ENCODE measurements around the gene WNK4.
"Not testable (repeated sequence)": the region's sequence is repeated elsewhere in the genome, so short reads cannot be mapped to it uniquely, and the experiment has no call there.

WNK4 gene

DNA sequence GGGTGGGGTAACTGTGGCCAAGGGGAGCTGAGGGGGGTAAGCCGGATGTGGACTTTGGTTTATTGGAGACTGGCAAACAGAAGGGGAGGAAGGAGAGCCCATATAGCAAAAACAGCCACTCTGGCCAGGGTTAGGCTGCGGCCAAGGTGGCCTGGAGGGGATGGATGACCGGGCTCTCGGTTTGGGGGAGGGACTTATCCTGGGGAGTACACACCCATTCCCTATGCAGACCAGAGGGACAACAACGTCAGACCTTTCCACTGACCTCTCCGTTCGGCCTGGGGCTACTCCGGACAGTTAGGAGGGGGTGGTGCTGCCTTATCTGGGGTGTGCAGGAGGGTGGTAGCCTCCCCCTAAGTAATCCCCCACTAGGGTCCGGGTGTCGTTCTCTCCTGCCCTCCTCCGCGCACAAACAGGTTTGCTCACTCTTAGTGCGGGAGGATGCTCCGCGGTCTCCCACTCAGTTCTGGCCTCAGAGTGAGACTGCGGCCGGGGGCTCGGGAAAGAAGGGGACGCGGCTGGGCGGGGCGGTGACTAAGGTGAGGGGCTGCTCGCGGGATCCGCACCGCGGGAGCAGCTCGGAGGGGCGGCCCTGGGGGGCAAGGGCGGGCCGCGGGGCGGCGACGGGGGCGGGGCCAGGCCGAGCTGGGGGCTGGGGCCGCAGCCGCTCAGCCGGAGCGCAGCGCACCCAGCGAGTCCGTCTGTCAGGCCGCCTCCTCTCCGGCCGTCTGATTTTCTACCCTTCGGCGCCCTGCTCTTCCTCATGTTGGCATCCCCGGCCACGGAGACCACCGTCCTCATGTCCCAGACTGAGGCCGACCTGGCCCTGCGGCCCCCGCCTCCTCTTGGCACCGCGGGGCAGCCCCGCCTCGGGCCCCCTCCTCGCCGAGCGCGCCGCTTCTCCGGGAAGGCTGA, at the start of gene WNK4:
Gene WNK4 (plus strand): TSS at position 675 of the 915 bp plus-strand sequence. CDS start 89 bp downstream, at position 764.
- DNase-seq (ENCODE audit: low read depth): peak; percentile 47

DNA sequence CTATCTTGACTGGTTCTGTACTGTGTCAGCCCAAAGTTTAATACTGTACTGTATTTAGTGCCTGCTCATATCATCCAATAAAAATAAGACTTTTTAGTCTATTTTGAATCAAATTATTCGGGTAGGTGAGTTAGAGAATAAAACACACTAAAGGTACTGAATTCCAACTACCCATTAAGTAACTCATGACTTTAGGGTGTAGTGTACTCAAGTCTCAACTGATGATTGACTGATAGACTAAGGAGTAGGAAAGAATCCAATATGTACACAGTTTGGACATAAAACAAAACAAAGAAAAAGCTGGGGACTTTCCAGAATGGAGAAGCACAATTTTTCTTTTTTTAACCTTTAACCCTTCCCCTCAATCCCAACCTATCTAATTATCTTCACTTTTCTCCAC, 39.7 kb upstream of the WNK4 start:
- DNase-seq (ENCODE audit: low read depth): no peak

DNA sequence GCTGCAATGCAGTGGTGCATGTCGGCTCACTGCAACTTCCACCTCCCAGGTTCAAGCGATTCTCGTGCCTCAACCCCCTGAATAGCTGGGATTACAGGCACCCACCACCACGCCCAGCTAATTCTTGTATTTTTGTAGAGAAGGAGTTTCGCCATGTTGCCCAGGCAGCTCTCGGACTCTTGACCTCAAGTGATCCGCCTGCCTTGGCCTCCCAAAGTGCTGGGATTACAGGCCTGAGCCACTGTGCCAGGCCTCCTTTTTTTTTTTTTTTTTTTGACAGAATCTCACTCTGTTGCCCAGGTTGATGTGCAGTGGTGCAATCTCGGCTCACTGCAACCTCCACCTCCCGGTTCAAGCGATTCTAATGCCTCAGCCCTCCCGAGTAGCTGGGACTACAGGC, 37.5 kb upstream of the WNK4 start:
- DNase-seq (ENCODE audit: low read depth): not testable (repeated sequence)

DNA sequence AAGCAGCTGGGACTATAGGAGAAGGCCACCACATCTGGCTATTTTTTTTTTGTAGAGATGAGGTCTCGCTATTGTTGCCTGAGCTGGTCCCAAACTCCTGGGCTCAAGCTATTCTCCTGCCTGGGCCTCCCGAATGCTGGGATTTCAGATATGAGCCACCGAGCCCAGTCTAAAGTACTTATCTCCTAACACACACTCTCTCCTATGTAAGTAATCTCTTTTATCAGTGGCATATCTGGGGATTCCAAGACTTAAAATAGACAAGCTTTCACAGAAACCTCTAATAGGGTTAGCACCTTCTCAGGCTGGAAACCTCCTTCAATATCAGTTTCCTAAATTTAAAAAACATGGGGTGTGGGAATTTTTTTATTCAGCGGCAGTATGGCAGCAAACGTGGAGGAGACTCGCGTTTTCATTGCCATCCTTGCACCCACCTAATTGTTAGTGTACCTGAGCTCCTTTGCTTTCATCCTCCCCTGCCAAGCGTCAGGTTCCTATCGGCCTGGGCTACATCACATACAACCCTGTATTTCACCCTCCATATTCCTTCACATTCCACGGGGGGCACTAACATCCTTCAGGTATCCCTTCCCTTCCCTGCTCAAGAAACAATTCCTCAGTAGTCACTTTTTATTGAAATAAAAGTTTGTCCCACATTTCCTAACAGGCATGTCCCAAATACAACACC, 36.7 kb upstream of the WNK4 start:
- peak; percentile 10 for DNase-seq (ENCODE audit: low read depth)

DNA sequence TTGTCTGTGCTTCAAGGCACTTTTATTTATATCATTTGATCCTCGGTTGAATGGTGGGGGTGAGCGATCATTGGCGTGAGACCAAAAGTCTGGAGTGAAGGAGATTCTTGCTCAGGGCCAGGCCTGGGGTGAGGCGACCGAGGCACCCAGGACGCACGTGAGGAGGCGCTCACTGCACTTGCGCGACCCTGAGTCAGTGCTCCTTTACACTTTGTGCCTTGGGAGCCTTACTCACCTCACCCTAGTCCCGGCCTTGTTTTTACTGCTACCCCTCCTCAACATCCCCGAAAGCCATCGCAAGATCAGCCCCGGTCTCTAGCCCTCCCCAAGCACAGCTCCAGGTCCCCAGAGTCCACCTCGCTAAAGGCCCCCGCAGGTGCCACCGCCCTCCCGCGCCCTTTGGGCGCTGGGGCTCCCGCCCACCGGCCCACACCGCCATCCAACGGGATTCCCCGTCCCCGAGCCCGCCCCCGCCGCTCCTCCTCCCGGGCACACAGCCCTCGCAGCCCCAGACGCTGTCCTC, 36.1 kb upstream of the WNK4 start:
- peak; percentile 59 for DNase-seq (ENCODE audit: low read depth)

DNA sequence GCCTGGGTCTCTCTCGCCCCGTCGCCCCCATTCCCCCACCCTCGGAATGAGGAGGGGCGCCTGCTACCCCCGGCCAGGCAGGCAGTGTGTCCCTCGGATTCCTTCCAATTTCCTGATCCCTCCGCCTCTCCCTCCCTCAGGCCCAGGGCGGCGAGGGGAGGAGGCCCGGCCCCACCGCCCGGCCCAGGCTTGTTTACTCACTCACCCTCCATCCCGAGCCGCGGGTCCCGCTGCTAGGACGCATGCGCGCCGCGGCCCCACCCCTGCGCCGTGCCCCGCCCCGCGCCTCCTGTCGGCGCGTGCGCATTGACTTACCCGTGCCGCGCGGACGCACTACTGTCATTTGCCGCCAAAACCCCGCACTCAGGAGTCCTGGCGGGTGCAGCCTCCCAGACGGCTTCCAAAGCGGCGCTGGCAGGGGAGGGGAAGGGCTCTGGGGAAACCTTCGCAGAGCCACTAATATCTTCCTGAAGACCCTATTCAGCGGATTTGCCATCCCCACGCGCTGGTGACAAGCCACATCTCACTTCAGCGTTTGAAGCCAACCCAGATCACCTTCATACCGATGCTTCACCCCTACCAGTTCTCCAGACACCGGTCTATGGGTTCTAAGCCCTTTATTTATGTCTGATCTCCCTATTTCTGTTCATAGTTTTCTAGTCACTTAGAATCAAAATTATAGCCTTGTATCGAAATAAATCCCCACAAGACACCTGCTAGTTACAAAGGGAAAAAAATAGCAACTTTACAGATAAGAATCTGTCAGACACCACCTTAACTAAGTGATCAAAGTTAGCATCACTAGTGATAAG, 35.4 kb upstream of the WNK4 start, which contains the start of gene EZH1:
Gene EZH1 (minus strand): TSS at position 235 of the 812 bp plus-strand sequence. CDS start 16,099 bp downstream, outside the sequence.
- peak; percentile 84 for DNase-seq (ENCODE audit: low read depth)

DNA sequence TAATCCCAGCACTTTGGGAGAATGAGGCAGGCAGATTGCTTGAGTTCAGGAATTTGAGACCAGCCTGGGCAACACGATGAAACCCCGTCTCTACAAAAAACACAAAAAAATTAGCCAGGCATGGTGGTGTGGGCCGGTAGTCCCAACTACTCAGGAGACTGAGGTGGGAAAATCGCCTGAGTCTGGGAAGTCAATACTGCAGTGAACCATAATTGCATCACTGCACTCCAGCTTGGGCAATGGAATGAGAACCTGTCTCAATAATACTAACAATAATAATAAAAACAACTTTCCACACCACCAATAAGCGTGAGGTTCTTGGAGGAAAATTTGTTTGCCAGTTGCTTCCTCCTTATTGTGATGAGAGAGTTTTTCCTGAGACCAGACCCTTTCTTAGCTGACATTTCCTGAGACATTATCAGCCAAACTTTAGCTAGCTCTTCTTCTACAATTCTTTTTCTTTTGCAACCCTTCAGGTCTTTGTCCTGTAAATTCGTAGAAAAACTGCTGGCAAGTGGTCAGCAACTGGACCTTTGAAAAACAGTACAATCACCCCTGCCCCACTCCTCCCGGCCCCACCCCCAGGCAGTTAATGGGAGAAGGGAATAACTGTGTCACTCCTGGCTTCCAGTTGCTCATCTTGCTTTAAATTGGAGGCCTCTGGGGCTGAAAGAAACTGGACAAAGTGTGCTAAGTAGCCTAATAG, 32.1 kb upstream of the WNK4 start:
- no peak for DNase-seq (ENCODE audit: low read depth)

DNA sequence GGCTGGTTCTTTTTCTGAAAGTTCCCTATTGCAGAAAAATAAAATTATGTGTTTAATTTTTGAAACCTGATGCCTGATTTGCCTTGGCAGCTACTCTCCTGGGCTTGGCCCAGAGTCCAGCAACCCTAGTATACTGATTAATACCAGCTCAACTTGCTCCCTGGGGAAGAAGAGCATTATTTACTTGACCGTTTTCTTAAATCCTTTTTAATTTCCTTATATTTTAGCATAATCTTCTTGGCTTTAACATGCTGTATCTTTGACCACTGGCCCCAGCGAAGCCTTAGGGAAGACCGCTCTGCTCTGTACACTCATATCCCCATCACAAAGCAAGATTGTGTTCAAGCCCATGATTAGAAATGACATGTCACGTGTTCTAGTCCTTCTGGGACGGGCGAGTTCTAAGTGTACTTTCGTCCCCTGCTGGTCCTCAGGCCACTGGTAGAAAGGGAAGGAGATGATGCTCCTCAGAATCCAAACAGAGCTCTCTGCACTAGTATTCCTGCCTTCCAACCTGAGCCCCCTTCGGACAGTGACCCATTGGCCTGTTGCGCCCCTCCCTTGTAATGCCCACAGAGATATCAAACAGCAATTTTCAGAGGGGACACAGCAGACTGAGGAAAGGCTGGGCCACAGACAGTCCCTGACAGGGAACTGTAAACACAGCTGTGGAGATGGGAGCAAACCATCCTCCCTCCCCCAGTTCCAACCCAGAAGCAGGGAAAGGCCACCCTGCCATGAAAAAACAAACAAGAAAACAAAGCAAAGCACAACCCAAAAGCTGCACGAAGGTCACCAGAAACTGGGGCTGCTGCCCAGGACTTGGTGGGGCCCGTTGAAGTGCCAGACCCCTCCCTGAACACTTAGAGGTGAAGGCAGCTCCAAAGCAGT, 31.3 kb upstream of the WNK4 start:
- DNase-seq (ENCODE audit: low read depth): no peak

DNA sequence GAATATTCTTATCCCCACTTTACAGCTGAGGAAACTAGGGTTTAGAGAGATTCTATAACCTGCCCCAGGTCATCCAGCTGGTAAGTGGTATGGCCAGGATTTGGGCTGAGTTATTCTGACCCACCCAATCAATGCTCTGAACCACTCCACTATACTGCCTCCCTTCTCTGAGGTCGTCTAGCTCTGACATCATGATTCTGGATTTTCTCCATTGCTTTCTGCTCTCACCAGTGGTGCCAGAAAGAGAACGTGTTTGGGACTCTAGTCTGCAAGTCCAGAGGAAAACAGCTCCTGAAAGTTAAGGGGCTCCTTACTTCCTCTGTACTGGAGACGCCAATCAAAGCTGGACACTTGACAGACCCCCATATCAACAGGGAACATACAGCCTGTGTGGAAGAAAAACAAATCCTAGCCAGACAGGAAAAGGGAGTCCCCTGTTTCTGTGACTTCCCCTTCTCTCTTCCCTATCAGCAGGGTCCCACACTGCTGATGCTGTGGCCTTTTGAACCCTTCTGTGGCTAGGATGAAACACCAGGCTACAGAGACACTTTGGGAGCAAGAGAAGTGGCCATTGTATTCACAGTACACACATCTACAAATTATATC, 29.6 kb upstream of the WNK4 start:
- no peak for DNase-seq (ENCODE audit: low read depth)

DNA sequence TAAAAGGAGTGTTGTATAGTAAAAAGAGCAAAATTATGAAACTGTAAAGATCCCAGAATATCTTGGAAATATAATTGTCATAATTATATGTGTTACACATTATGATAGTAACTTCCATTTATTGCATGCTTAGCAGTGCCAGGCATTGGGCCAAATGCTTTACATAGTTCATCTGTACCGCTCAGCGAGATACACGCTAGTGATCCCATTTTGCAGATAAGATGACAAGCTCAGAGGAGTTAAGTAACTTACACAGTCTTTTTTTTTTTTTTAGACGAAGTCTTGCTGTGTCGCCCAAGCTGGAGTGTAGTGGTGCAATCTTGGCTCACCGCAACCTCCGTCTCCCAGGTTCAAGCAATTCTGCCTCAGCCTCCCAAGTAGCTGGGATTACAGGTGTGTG, 28.8 kb upstream of the WNK4 start:
- peak; percentile 52 for DNase-seq (ENCODE audit: low read depth)

DNA sequence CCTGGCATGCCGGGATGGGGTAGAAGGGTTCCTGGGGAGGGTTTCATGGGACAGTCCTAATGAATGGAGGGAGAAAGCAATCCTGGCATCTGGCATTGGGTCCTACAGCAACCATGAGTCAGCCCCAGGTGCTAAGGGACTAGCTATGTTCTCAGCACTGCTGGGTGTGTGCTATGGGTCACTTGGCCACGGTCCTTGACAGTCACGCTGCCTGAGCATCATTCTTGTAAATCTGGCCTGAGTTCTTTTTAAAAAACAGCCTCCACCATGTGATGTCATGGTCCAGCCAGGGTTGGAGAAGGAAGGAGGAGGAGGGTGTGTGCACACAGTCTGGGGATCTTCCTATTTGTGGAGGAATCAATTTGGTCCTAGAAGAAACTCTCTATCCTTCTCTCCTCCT, 25.6 kb upstream of the WNK4 start:
- peak; percentile 15 for DNase-seq (ENCODE audit: low read depth)

DNA sequence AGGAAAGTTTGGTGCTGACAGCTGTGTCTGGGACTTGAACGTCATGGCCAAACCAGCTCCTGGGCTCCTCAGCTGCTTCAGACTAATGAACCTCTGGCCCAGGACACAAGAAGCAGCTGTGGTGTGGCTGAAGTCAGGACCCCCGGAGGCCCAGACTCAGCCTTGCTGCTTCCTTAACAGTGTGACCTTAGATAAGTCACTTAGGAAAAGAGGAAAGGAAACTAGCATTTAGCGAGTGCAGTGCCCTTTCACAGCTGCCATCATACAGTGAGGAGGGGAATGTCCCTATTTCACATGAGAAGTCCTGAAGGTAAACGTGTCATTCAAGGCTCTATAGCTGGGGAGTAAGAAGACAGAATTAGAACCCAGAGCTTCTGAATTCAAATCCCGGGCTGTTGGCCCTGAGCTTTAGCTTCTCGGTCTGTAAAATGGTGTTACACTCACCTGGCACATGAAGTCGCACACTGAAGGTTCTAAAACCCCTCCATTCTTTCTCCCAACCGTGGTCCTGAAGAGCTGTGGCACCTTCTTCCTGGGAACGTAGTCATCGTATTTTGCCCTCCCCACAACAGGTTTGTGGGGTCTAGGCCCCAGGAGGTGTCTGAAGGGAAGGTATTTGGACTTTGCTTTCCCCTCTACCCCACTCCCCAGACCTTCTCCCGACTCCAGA, 20.3 kb upstream of the WNK4 start:
- DNase-seq (ENCODE audit: low read depth): no peak

DNA sequence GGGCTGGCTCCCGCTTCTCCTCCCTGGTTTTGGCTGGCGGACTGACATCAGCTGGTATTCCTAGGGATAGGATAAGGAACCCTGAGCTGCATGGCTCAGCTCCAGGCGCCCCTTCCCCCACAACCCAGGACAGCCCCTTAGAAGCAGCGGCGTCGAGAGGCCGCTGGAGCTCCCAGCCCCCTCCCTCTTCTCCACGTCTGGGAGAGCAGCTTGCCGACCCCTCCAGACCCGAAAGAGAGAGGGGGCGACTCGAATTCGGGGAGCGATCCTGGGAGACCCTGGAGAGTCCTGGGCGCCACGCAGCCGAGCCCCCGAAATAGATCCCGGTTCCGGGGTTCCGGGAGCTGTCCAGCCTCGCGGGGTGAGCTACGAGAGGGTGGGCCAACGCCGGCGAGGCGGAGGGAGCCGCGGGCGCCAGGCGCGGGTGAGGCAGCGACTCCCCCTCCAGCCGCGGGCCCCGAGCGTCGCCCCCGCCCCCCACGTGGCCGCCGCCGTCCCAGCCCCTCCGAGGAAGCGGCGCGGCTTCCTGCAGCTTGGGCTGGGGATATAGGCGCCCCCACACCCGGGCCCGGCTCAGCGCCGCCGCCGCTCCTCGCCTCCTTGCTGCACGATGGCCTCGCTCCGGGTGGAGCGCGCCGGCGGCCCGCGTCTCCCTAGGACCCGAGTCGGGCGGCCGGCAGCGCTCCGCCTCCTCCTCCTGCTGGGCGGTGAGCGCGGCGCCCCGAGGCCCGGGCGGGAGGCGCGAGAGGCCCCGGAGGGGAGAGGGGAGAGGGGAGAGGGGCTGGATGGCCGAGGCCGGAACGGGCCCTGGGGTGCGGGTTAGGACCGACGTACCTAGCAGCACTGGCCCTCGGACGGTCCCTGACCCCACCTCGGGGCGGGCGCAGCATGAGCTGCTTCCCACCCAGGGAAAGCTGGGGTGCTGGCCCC, 19.5 kb upstream of the WNK4 start, which contains the start of gene RAMP2:
Gene RAMP2 (plus strand): TSS at position 576 of the 930 bp plus-strand sequence. CDS start 35 bp downstream, at position 611.
- DNase-seq (ENCODE audit: low read depth): no peak

DNA sequence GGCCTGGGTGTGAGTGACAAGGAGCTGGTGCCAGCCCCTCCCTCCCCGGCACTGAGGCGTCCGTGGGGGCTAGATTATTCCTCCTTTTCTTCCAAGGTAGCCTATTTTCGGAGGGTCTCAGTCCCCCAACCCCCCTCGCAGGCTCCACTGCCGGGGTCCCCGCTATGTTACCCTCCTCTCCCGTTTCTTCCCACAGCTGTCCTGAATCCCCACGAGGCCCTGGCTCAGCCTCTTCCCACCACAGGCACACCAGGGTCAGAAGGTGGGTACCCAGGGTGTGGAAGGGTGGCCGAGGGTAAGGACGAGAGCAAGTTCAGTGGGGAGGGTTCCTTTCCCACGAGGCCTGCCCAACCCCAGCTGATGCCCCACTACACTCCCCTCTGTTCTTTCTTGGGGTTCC, 18.8 kb upstream of the WNK4 start:
- DNase-seq (ENCODE audit: low read depth): no peak

DNA sequence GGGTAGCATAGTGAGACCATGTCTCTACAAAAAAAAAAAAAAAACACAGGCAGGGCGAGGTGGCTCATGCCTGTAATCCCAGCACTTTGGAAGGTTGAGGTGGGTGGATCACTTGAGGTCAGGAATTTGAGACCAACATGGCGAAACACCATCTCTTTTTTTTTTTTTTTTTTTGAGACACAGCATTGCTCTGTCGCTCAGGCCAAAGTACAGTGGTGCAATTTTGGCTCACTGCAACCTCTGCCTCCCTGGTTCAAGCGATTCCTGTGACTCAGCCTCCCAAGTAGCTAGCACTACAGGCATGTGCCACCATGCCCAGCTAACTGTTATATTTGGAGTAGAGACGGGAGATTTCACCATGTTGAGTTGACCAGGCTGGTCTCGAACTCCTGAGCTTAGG, 14.3 kb upstream of the WNK4 start:
- no peak for DNase-seq (ENCODE audit: low read depth)

DNA sequence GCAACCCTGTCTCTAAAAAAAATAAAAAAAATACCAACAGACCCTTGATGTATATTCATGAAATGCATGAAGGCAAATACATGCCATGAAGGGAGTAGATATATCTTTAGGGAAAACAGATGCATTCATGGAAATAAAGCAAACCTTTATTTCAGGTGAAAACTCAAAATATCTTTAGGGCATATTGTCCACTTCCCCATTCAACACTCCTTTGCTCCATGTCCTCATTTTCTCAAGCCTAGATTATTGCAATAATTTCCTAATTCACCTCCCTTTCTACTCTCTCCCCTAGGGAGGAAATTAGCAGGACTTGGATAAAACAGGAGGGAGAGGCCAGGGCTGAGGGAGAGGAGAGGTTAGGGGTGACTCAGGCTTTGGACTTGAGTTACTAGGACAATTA, 12.9 kb upstream of the WNK4 start:
- no peak for DNase-seq (ENCODE audit: low read depth)

DNA sequence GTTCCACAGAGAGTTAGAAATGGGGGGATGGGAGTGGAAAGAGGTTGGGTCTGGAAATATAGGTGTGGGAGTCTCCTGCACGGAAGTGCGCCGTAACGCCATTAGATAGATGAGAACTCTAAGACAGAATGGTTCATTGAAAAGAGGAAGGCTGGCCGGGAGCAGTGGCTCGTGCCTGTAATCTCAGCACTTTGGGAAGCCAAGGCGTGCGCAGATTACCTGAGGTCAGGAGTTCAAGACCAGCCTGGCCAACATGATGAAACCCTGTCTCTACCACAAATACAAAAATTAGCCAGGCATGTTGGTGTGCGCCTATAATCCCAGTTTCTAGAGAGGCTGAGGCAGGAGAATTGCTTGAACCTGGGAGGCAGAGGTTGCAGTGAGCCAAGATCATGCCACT, 12.4 kb upstream of the WNK4 start:
- DNase-seq (ENCODE audit: low read depth): not testable (repeated sequence)

DNA sequence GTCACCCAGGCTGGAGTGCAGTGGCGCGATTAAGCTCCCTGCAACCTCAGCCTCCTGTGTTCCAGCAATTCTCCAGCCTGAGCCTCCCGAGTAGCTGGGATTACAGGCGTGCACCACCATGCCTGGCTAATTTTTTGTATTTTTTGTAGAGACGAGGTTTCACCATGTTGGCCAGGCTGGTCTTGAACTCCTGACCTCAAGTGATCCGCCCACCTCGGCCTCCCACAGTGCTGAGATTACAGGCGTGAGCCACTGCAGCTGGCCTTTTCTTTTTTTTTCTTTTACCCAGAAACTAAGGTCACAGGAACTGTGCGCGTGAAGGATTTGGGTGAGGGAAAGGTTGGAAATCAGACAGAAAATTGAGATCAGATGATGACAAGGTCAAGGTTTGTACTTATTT, 10.4 kb upstream of the WNK4 start:
- not testable (repeated sequence) for DNase-seq (ENCODE audit: low read depth)

All from iris pigment epithelial cell (primary cell).